Parathyroid adenoma (tissue), 2 donors: ENCODE results near the gene DYNLRB1.

Experiments used
- H2AFZ ChIP-seq: fragments of 300-600 bp; sonication (generic); one replicate; pipeline ENCODE4 v1.7.0; 2017; ENCODE audit warnings: antibody characterized with exemption, mild to moderate bottlenecking
- H3K27ac ChIP-seq: fragments of 300-600 bp; sonication (generic); one replicate; pipeline ENCODE4 v1.7.0; 2017
- H3K27me3 ChIP-seq: fragments of 300-600 bp; sonication (generic); one replicate; pipeline ENCODE4 v1.7.0; 2017; ENCODE audit warnings: low read length; ENCODE audit not compliant: control insufficient read depth, insufficient read depth
- H3K36me3 ChIP-seq: fragments of 300-600 bp; sonication (generic); one replicate; pipeline ENCODE4 v1.7.0; 2017; ENCODE audit warnings: low read length; ENCODE audit not compliant: control insufficient read depth, insufficient read depth
- H3K4me1 ChIP-seq: fragments of 300-600 bp; sonication (generic); one replicate; pipeline ENCODE4 v1.7.0; 2017; ENCODE audit warnings: control low read depth
- H3K4me2 ChIP-seq: fragments of 300-600 bp; sonication (generic); one replicate; pipeline ENCODE4 v1.7.0; 2017; ENCODE audit warnings: low read length
- H3K4me3 ChIP-seq: fragments of 300-600 bp; sonication (generic); one replicate; pipeline ENCODE4 v1.7.0; 2017; ENCODE audit warnings: low read depth, low read length
- H3K79me2 ChIP-seq: fragments of 300-600 bp; sonication (generic); one replicate; pipeline ENCODE4 v1.7.0; 2017; ENCODE audit warnings: control low read depth
- H3K9ac ChIP-seq: fragments of 300-600 bp; sonication (generic); one replicate; pipeline ENCODE4 v1.7.0; 2017; ENCODE audit warnings: mild to moderate bottlenecking
- H3K9me3 ChIP-seq: fragments of 300-600 bp; sonication (generic); one replicate; pipeline ENCODE4 v1.7.0; 2017; ENCODE audit warnings: low read length; ENCODE audit not compliant: control insufficient read depth
- CTCF ChIP-seq: fragments of 300-600 bp; sonication (generic); IDR thresholded peaks from one replicate; pipeline ENCODE4 v1.7.0; 2017; ENCODE audit warnings: antibody characterized with exemption, mild to moderate bottlenecking
- donor health status: primary hyperparathyroidism.

DYNLRB1 gene

DNA sequence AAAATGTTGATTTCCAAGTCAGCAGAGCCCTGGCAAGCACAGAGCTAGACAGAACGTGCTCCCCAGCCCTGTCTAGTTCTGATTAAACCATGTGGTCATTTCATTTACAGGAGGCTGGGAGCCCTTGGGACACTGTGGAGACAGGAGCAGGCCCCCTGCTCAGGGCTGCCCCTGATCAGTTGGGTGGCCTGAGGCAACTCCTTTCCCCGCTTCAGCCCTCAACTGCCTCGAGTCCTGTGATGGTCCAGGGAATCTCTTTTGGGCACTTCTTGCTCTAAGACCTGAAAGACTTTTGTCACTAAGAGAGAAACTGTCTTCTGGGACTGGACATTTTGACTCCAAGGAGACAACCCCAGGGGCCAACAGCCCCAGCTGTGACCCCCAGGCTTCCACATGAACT lies 13.5 kb downstream of the DYNLRB1 start:
- Histone ChIP-seq H3K9ac (no peak overlapping the region), H3K4me3 (no peak overlapping the region), H3K79me2 (peaks cover 44% of the 10 kb centered on the region), H3K36me3 (no peaks in the 10 kb centered on the region), H3K27me3 (no peaks in the 10 kb centered on the region), H3K4me1 (peaks cover 5% of the 10 kb centered on the region), H3K4me2 (no peak overlapping the region), H2AFZ (no peak overlapping the region), H3K27ac (no peak overlapping the region), H3K9me3 (no peaks in the 10 kb centered on the region)
- TF ChIP-seq CTCF, result no peak

- TF ChIP-seq CTCF, result no peak
- Histone ChIP-seq H2AFZ (no peak overlapping the region), H3K27ac (no peak overlapping the region), H3K36me3 (no peaks in the 10 kb centered on the region), H3K4me1 (peaks cover 2% of the 10 kb centered on the region), H3K4me2 (no peak overlapping the region), H3K9ac (no peak overlapping the region), H3K9me3 (no peaks in the 10 kb centered on the region), H3K4me3 (no peak overlapping the region), H3K79me2 (peaks cover 39% of the 10 kb centered on the region), H3K27me3 (no peaks in the 10 kb centered on the region)
These were observed 14.1 kb downstream of the DYNLRB1 start for GRCh38 chr20:34530342-34530741.

DNA sequence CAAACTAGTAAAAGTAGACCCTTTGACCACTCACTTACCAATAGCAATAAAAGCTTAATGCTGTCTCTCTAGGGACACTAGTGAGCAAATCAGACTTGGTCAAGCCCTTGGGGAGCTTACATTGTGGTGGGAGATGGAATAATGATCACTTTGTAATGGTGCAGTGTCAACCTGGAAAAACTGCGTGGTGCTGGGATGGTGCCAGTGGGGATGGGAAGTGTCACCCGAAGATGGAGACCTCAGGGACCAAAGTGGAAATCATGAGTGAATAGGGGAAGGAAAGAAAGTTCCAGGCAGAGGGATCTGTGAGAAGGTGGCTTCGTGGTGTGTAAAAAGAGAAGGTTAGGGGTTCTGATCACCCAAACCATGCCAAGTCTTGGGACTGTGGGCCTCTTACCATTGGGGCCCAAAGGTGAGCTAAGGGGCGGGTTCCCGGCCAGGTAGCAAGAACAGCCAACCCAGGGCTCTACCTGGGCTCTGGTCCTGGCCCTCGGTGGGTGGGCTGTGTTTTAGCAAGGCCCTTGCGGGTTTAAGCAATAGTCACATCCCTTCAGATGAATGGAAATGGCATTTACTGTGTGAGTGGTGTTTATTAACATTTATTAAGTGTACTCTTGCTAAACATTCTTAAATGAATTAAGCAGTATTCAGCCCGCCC lies 15.5 kb downstream of the DYNLRB1 start:
- Histone ChIP-seq H3K9ac (no peak overlapping the region), H2AFZ (no peak overlapping the region), H3K9me3 (no peaks in the 10 kb centered on the region), H3K4me3 (no peak overlapping the region), H3K36me3 (no peaks in the 10 kb centered on the region), H3K4me1 (no peaks in the 10 kb centered on the region), H3K27me3 (no peaks in the 10 kb centered on the region), H3K4me2 (no peak overlapping the region), H3K27ac (no peak overlapping the region), H3K79me2 (peaks cover 31% of the 10 kb centered on the region)
- no peak for TF ChIP-seq CTCF

GRCh38 chr20:34532320-34532719 lies 16.1 kb downstream of the DYNLRB1 start:
- Histone ChIP-seq H3K9ac (no peak overlapping the region), H3K27me3 (no peaks in the 10 kb centered on the region), H3K4me1 (no peaks in the 10 kb centered on the region), H3K9me3 (no peaks in the 10 kb centered on the region), H2AFZ (no peak overlapping the region), H3K36me3 (no peaks in the 10 kb centered on the region), H3K4me3 (no peak overlapping the region), H3K27ac (no peak overlapping the region), H3K4me2 (no peak overlapping the region), H3K79me2 (peaks cover 26% of the 10 kb centered on the region)
- TF ChIP-seq CTCF, result no peak

GRCh38 chr20:34532756-34533155 lies 16.5 kb downstream of the DYNLRB1 start:
- Histone ChIP-seq H2AFZ (no peak overlapping the region), H3K36me3 (no peaks in the 10 kb centered on the region), H3K27ac (no peak overlapping the region), H3K4me1 (no peaks in the 10 kb centered on the region), H3K79me2 (peaks cover 24% of the 10 kb centered on the region), H3K27me3 (no peaks in the 10 kb centered on the region), H3K9me3 (no peaks in the 10 kb centered on the region), H3K4me2 (no peak overlapping the region), H3K9ac (no peak overlapping the region), H3K4me3 (no peak overlapping the region)
- TF ChIP-seq CTCF, result no peak
